Smooth muscle cell (in vitro differentiated cells): Measurements from ENCODE around the gene HPN. TPM values are rescaled to one million over a fixed set of nuclear protein-coding genes. Genes with fewer than 3 reads are reported as not detected.

ENCODE experiments used
- DNase-seq: peaks from one replicate; lab custom pipeline; 2025; ENCODE audit not compliant: unreplicated experiment; lab: John Stamatoyannopoulos, UW
- H2AFZ ChIP-seq: fragments of 200-600 bp; sonication (generic); 2 replicates; pipeline ENCODE4 v1.6.0; 2016; ENCODE audit warnings: antibody characterized with exemption, low read depth, mild to moderate bottlenecking
- H3F3A ChIP-seq: fragments of 200-600 bp; sonication (generic); 2 replicates; pipeline ENCODE4 v1.6.0; 2017; ENCODE audit warnings: antibody characterized with exemption, low read depth
- H3K27ac ChIP-seq: fragments of 200-600 bp; sonication (generic); 2 replicates; pipeline ENCODE4 v1.5.1; 2016; ENCODE audit warnings: low read depth, mild to moderate bottlenecking
- H3K27me3 ChIP-seq: fragments of 200-600 bp; sonication (generic); 2 replicates; pipeline ENCODE4 v1.6.1; 2016; ENCODE audit warnings: low read depth, mild to moderate bottlenecking
- H3K36me3 ChIP-seq: fragments of 200-600 bp; sonication (generic); 2 replicates; pipeline ENCODE4 v1.5.1; 2016; ENCODE audit warnings: low read depth
- H3K4me1 ChIP-seq: fragments of 200-600 bp; sonication (generic); 2 replicates; pipeline ENCODE4 v1.5.1; 2016; ENCODE audit warnings: low read depth
- H3K4me2 ChIP-seq: fragments of 200-600 bp; sonication (generic); 2 replicates; pipeline ENCODE4 v1.6.0; 2016; ENCODE audit warnings: mild to moderate bottlenecking
- H3K4me3 ChIP-seq: fragments of 200-600 bp; sonication (generic); 2 replicates; pipeline ENCODE4 v1.5.1; 2016; ENCODE audit warnings: mild to moderate bottlenecking
- H3K79me2 ChIP-seq: fragments of 200-600 bp; sonication (generic); 2 replicates; pipeline ENCODE4 v1.6.0; 2016; ENCODE audit warnings: low read depth, mild to moderate bottlenecking
- H3K9ac ChIP-seq: fragments of 200-600 bp; sonication (generic); 2 replicates; pipeline ENCODE4 v1.6.0; 2016; ENCODE audit warnings: low read depth
- H3K9me3 ChIP-seq: fragments of 200-600 bp; sonication (generic); replicated peaks from 2 replicates; pipeline ENCODE4 v1.5.1; 2016; ENCODE audit warnings: low read depth
- H4K20me1 ChIP-seq: fragments of 200-600 bp; sonication (generic); 2 replicates; pipeline ENCODE4 v1.6.0; 2016; ENCODE audit warnings: low read depth
- WGBS: methylation state at CpG from one replicate; pipeline ENCODE4 v1.1.7; 2016; ENCODE audit warnings: low lambda C conversion rate; 5-methylcytosine and 5-hydroxymethylcytosine counted together
- polyA plus RNA-seq: library from polyadenylated mRNA; unstranded; fragments of >200 nt; fragmentation: Nextera tagmentation; extraction: Ambion mirVana; gene quantifications from 2 replicates; pipeline ENCODE4 v1.2.1, GENCODE V29; 2016
- total RNA-seq: library from RNA; depleted of rRNA; stranded (reverse); fragments of >200 nt; gene quantifications from 2 replicates; pipeline ENCODE4 v1.2.3, GENCODE V29; 2014
- TF ChIP-seq, protein P1 (sequence below): fragments of 200-600 bp; sonication (generic); IDR thresholded peaks from 2 replicates; pipeline ENCODE4 v1.5.1; 2017; ENCODE audit warnings: borderline replicate concordance, mild to moderate bottlenecking, antibody characterized with exemption; ENCODE audit not compliant: insufficient read depth, poor library complexity, severe bottlenecking

The HPN gene
- total and polyA plus RNA-seq, 2 experiments from 2014 or later, result 1.3 to 4.1 TPM

- no peaks in the 10 kb centered on the region for H3K79me2 ChIP-seq
- H3K36me3 ChIP-seq, result no peaks in the 10 kb centered on the region
- H3F3A ChIP-seq, result no peaks in the 10 kb centered on the region
- H2AFZ ChIP-seq, result no peak overlapping the region
- H3K9me3 ChIP-seq, result no peaks in the 10 kb centered on the region
- H3K27ac ChIP-seq, result no peak overlapping the region
- TF ChIP-seq, protein P1, sequence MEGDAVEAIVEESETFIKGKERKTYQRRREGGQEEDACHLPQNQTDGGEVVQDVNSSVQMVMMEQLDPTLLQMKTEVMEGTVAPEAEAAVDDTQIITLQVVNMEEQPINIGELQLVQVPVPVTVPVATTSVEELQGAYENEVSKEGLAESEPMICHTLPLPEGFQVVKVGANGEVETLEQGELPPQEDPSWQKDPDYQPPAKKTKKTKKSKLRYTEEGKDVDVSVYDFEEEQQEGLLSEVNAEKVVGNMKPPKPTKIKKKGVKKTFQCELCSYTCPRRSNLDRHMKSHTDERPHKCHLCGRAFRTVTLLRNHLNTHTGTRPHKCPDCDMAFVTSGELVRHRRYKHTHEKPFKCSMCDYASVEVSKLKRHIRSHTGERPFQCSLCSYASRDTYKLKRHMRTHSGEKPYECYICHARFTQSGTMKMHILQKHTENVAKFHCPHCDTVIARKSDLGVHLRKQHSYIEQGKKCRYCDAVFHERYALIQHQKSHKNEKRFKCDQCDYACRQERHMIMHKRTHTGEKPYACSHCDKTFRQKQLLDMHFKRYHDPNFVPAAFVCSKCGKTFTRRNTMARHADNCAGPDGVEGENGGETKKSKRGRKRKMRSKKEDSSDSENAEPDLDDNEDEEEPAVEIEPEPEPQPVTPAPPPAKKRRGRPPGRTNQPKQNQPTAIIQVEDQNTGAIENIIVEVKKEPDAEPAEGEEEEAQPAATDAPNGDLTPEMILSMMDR, result no peak
- H3K4me3 ChIP-seq, result no peak overlapping the region
- no peak overlapping the region for H3K4me2 ChIP-seq
- over 99% methylated on average over 6 of the region's 6 CpGs for WGBS
- DNase-seq, result no peak
- peaks cover 3% of the 10 kb centered on the region for H4K20me1 ChIP-seq
- H3K27me3 ChIP-seq, result no peaks in the 10 kb centered on the region
- H3K4me1 ChIP-seq, result no peaks in the 10 kb centered on the region
- no peak overlapping the region for H3K9ac ChIP-seq
Observed at GRCh38 chr19:35015954-35016351, 25.6 kb upstream of the HPN start.

DNA sequence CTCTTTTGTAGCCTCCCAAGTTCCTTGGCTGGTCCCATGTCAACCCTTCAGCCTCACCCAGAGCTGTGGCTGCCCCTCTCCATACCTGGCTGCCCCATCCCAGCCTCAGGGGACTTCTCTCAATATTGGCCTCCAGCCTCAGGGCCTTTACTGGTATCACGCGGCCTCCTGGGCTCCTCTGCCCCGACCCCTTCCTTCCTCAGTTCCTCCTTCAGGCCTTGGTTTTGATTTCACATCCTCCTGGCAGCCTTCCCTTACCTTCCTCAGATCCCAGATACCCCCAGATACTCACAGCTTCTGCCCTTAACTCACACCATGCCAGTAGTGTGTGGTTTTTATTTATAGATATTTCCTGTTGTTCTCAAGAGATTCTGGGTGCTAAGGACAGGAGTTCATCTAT is 24.0 kb upstream of the HPN start:
- 100% methylated on average over 3 of the region's 3 CpGs for WGBS
- H3K27me3 ChIP-seq, result no peaks in the 10 kb centered on the region
- H3K9me3 ChIP-seq, result no peaks in the 10 kb centered on the region
- no peak overlapping the region for H2AFZ ChIP-seq
- H3K27ac ChIP-seq, result no peak overlapping the region
- no peaks in the 10 kb centered on the region for H3K79me2 ChIP-seq
- no peaks in the 10 kb centered on the region for H3K36me3 ChIP-seq
- H3K9ac ChIP-seq, result no peak overlapping the region
- DNase-seq, result no peak
- no peaks in the 10 kb centered on the region for H3K4me1 ChIP-seq
- peaks cover 3% of the 10 kb centered on the region for H4K20me1 ChIP-seq
- H3K4me2 ChIP-seq, result no peak overlapping the region
- H3K4me3 ChIP-seq, result no peak overlapping the region
- TF ChIP-seq, protein P1, result no peak
- no peaks in the 10 kb centered on the region for H3F3A ChIP-seq

DNA sequence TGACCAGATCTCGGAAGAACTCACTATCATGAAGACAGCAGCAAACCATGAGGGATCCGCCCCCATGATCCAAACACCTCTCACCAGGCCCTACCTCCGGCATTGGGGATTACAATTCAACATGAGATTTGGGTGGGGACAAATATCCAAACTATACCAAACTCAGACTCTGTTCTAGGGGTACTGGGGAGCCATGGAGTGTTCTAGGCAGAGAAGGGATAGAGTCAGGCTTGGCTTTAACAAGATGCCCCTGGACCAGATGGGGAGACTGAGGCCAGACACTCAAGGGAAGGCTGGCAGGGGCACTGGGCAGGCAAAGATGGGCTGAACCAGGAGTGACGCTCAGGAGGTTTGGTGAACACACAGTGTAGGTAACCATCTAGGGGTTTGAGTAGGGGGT is 23.1 kb upstream of the HPN start:
- Histone ChIP-seq H3K27ac (no peak overlapping the region), H3K27me3 (no peaks in the 10 kb centered on the region), H3K36me3 (no peaks in the 10 kb centered on the region), H3K9ac (no peak overlapping the region), H4K20me1 (peaks cover 3% of the 10 kb centered on the region), H3K9me3 (no peaks in the 10 kb centered on the region), H3K4me1 (no peaks in the 10 kb centered on the region), H2AFZ (no peak overlapping the region), H3K4me2 (no peak overlapping the region), H3K4me3 (no peak overlapping the region), H3K79me2 (no peaks in the 10 kb centered on the region), H3F3A (no peaks in the 10 kb centered on the region)
- DNase-seq, result no peak
- TF ChIP-seq, protein P1, result no peak
- 97% methylated on average over 4 of the region's 4 CpGs for WGBS

DNA sequence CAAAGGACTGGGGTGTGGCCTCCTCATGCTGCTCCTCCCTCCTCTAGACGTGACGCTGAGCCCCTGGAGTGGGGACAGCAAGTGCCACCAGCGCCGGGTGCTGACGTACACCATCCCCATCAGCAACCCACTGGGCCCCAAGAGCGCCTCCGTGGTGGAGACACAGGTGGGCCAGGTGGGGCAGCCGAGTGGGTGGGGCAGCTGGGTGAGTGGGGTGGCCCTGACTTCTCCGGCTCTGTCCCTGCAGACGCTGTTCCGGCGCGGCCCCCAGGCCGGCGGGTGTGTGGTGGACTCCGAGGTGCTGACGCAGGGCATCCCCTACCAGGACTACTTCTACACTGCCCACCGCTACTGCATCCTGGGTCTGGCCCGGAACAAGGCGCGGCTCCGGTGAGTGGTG is 22.4 kb upstream of the HPN start:
- Histone ChIP-seq H3K27me3 (no peaks in the 10 kb centered on the region), H4K20me1 (peaks cover 3% of the 10 kb centered on the region), H2AFZ (no peak overlapping the region), H3K4me3 (no peak overlapping the region), H3K9me3 (no peaks in the 10 kb centered on the region), H3K27ac (no peak overlapping the region), H3K79me2 (no peaks in the 10 kb centered on the region), H3K4me1 (no peaks in the 10 kb centered on the region), H3K4me2 (no peak overlapping the region), H3F3A (no peaks in the 10 kb centered on the region), H3K9ac (no peak overlapping the region), H3K36me3 (no peaks in the 10 kb centered on the region)
- TF ChIP-seq, protein P1, result no peak
- WGBS, result 97% methylated on average over 20 of the region's 22 CpGs
- DNase-seq, result no peak
